Heart left ventricle (tissue), 16 donors: ENCODE results near the gene SPECC1L. TPM values are rescaled to one million over a fixed set of nuclear protein-coding genes. Genes with fewer than 3 reads are reported as not detected.

ENCODE experiments used
- ATAC-seq, 4 donors: fragments of 200-7000 bp; cut with Tn5 transposase; one replicate each; pipeline ENCODE4 v1.9.1; 2020 to 2022; ENCODE audit warnings: moderate library complexity in 4 of 4, mild to moderate bottlenecking in 3 of 4, moderate number of reproducible peaks in 1 of 4
- DNase-seq, 5 donors: peaks; one replicate each; pipeline ENCODE4 v3.0.0-alpha.2; 2020
- H3K27ac ChIP-seq, 12 donors: fragments of 200-600 bp; sonication (generic) in 4 of 12; one replicate each; pipeline versions ENCODE4 v1.5.0 to v1.8.0; 2016 to 2022; ENCODE audit warnings: mild to moderate bottlenecking in 2 of 12
- H3K27me3 ChIP-seq, 9 donors: fragments of 200-600 bp; sonication (generic) in 2 of 9; one replicate each; pipeline versions ENCODE4 v1.5.1 to v1.8.0; 2016 to 2022; ENCODE audit warnings: mild to moderate bottlenecking in 3 of 9
- H3K36me3 ChIP-seq, 9 donors: fragments of 200-600 bp; sonication (generic) in 2 of 9; one replicate each; pipeline versions ENCODE4 v1.5.0 to v1.8.0; 2018 to 2022; ENCODE audit warnings: mild to moderate bottlenecking in 2 of 9
- H3K4me1 ChIP-seq, 12 donors: fragments of 200-600 bp; sonication (generic) in 4 of 12; one replicate each; pipeline versions ENCODE4 v1.5.0 to v1.8.0; 2016 to 2022; ENCODE audit warnings: mild to moderate bottlenecking in 3 of 12
- H3K4me3 ChIP-seq, 12 donors: fragments of 200-600 bp; sonication (generic) in 4 of 12; one replicate each; pipeline versions ENCODE4 v1.5.0 to v1.8.0; 2017 to 2022; ENCODE audit warnings: mild to moderate bottlenecking in 9 of 12, moderate library complexity in 4 of 12
- H3K9me3 ChIP-seq, 12 donors: fragments of 200-600 bp; sonication (generic) in 4 of 12; one replicate each; pipeline versions ENCODE4 v1.5.0 to v1.8.0; 2016 to 2022; ENCODE audit warnings: mild to moderate bottlenecking in 1 of 12
- CTCF ChIP-seq, 12 donors: fragments of 200-600 bp; sonication (generic) in 4 of 12; IDR thresholded peaks; one replicate each; pipeline versions ENCODE4 v1.5.0 to v1.8.0; 2018 to 2022; ENCODE audit warnings: antibody characterized with exemption in 12 of 12, mild to moderate bottlenecking in 5 of 12
- POLR2A ChIP-seq, 2 donors: fragments of 450-650 bp; IDR thresholded peaks; one replicate each; pipeline ENCODE4 v1.6.1; 2017; ENCODE audit warnings: antibody characterized with exemption in 2 of 2, mild to moderate bottlenecking in 2 of 2, moderate library complexity in 2 of 2
- WGBS, 4 donors: extraction: QIAGEN DNeasy Blood & Tissue Kit in 2 of 4; methylation state at CpG; one replicate each; pipeline versions ENCODE4 v1.1.5 to v1.1.7; 2013 to 2018; 5-methylcytosine and 5-hydroxymethylcytosine counted together
- intact Hi-C, 10 donors: fragments of 100-400 bp; cut with DNase I; formaldehyde crosslinking; loops; one replicate each; pipeline versions ENCODE4 v1.11.1 to v1.14.2; 2022
- polyA plus RNA-seq, 2 donors: library from polyadenylated mRNA; stranded (reverse); fragments of 200-250 nt; gene quantifications; one replicate each; pipeline ENCODE4 v1.2.3, GENCODE V29; 2013
- total RNA-seq, 9 donors: library from RNA; depleted of rRNA in 2 of 9; stranded (reverse); fragments of >200 nt in 2 of 9; fragmentation: NEBNext Ultra II Directional in 3 of 9; extraction: Animal tissue kit (Norgen Biotek cat#: 25700) in 3 of 9; gene quantifications; one replicate each; pipeline versions ENCODE4 v1.1.0 to v1.2.4, GENCODE V29; 2016 to 2023
- donor health status: ischemic (EF 13 %, LVEDD 7.1; RV severe dilation, severe dysfunction).
- donor health status: healthy with polysubstance abuse.
- donor health status: DM: no; HTN: yes; CAD: no.
- donor health status: DM: no; HTN: no; CAD: no.
- donor health status: ischemic (EF 25% LVEDD 6.9; RV normal size, moderate dysfunction).
- donor health status: ischemic (EF 25% LVEDD 5.7; RV mildly dilated, moderate dysfunction).
- donor health status: healthy.
- donor health status: DM: yes; HTN: yes; CAD: no.
- donor health status: ischemic (EF 35%, LVEDD 5.7; RV mildly dilated, moderate dysfunction).
- donor health status: nonischemic (EF 11% LVEDD 7.7; RV severe dilation, severe dysfunction).
- donor health status: DM: yes; HTN: yes; CAD: no.
- donor health status: PGD.
- donor health status: ischemic (EF 29% LVEDD 5.4; RV normal size, mild dysfunction).
- donor health status: nonischemic (EF 23%, LVEDD 6.1; RV moderate dilation, normal function).

Gene SPECC1L
- total and polyA plus RNA-seq, 11 donors, result 9.8 to 65.3 (median 38.9) TPM

- no peak for TF ChIP-seq POLR2A (IDR thresholded peaks at IDR 0.05)
- H3K9me3 ChIP-seq, result no peaks in the 10 kb centered on the region
- DNase-seq (peak in 1 of 5 donors; percentile 26), ATAC-seq (no peak)
- H3K4me3 ChIP-seq, result no peak overlapping the region
- H3K36me3 ChIP-seq, result peaks cover 0 to 63% (median 46%) of the 10 kb centered on the region in 9 donors
- 79 to 85% (median 84%) methylated on average over 18 of the region's 18 CpGs for WGBS, 4 donors
- H3K4me1 ChIP-seq, result peaks cover 0 to 10% (median 3%) of the 10 kb centered on the region in 12 donors
- H3K27me3 ChIP-seq, result no peaks in the 10 kb centered on the region
- peak overlapping the region in 1 of 12 donors; percentile 26 for H3K27ac ChIP-seq
- intact Hi-C loops, result no loop called here
Measured at GRCh38 chr22:24413736-24414385, 143.2 kb downstream of the SPECC1L start.

GRCh38 chr22:24414523-24414922 lies 143.9 kb downstream of the SPECC1L start:
- Histone ChIP-seq H3K4me3 (no peak overlapping the region), H3K9me3 (no peaks in the 10 kb centered on the region), H3K4me1 (peaks cover 0 to 8% (median 5%) of the 10 kb centered on the region in 12 donors), H3K36me3 (peaks cover 0 to 63% (median 46%) of the 10 kb centered on the region in 9 donors), H3K27ac (peak overlapping the region in 1 of 12 donors; percentile 26), H3K27me3 (no peaks in the 10 kb centered on the region)
- TF ChIP-seq POLR2A (IDR thresholded peaks at IDR 0.05) (no peak), CTCF (IDR thresholded peaks at IDR 0.05) (no peak)
- peak in 1 of 5 donors; percentile 20 for DNase-seq
- WGBS, 4 donors, result 81 to 89% (median 84%) methylated on average over 17 to 21 of the region's 21 CpGs
- no peak for ATAC-seq
- intact Hi-C loops, result no loop called here

- TF ChIP-seq POLR2A (IDR thresholded peaks at IDR 0.05) (no peak), CTCF (IDR thresholded peaks at IDR 0.05) (no peak)
- no peaks in the 10 kb centered on the region for H3K27me3 ChIP-seq
- DNase-seq (peak in 1 of 5 donors; percentile 14), ATAC-seq (no peak)
- H3K36me3 ChIP-seq, result peaks cover 0 to 63% (median 46%) of the 10 kb centered on the region in 9 donors
- H3K9me3 ChIP-seq, result no peaks in the 10 kb centered on the region
- 84 to 88% (median 85%) methylated on average over 19 to 26 of the region's 26 CpGs for WGBS, 4 donors
- H3K4me1 ChIP-seq, result peaks cover 0 to 16% (median 12%) of the 10 kb centered on the region in 12 donors
- no peak overlapping the region for H3K27ac ChIP-seq
- intact Hi-C loops, result no loop called here
- no peak overlapping the region for H3K4me3 ChIP-seq
Measured at GRCh38 chr22:24414984-24415945, 144.6 kb downstream of the SPECC1L start.

- TF ChIP-seq POLR2A (IDR thresholded peaks at IDR 0.05) (no peak), CTCF (IDR thresholded peaks at IDR 0.05) (no peak)
- H3K36me3 ChIP-seq, result peaks cover 0 to 61% (median 46%) of the 10 kb centered on the region in 9 donors
- WGBS, 4 donors, result 91 to 97% (median 96%) methylated on average over 8 of the region's 8 CpGs
- no peak for DNase-seq
- no peaks in the 10 kb centered on the region for H3K27me3 ChIP-seq
- no peaks in the 10 kb centered on the region for H3K9me3 ChIP-seq
- intact Hi-C loops, result no loop called here
- peaks cover 0 to 24% (median 20%) of the 10 kb centered on the region in 12 donors for H3K4me1 ChIP-seq
- no peak overlapping the region for H3K27ac ChIP-seq
- no peak for ATAC-seq
- no peak overlapping the region for H3K4me3 ChIP-seq
Measured at GRCh38 chr22:24416095-24416494, 145.5 kb downstream of the SPECC1L start.
